ENCODE results near the gene TSPEAR. TPM values are rescaled to one million over a fixed set of nuclear protein-coding genes. Genes with fewer than 3 reads are reported as not detected.

Gene TSPEAR
- total and polyA plus RNA-seq, 9 of the 15 experiments (the other 6 are each of a cell fraction or from before 2014, with no cell fraction given): not detected

DNA sequence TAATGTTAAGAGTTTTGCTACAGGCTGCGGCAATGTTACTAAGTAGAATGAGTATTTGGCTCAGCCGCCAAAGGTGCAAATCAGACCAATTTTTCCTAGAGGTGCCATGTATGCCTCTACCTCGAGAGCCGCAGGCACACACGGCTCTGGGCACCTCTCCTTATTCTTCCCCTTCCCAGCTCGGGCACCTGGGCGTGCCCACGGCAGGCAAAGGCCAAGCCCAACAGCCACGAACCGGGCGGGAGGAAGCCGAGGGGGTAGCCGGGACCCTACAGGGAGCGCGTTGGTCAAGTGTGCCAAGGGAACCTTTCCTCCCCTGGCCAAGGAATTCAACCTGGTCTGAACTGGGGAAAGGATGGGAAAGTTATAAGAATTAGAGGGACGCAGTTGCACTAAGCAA is 225.1 kb downstream of the TSPEAR start (continued):
- TF ChIP-seq, protein P1, sequence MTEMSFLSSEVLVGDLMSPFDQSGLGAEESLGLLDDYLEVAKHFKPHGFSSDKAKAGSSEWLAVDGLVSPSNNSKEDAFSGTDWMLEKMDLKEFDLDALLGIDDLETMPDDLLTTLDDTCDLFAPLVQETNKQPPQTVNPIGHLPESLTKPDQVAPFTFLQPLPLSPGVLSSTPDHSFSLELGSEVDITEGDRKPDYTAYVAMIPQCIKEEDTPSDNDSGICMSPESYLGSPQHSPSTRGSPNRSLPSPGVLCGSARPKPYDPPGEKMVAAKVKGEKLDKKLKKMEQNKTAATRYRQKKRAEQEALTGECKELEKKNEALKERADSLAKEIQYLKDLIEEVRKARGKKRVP (CRISPR knock-in tag; IDR thresholded peaks at IDR 0.05): no peak
- TF ChIP-seq ZC3H8 (IDR thresholded peaks at IDR 0.05) (no peak), SMARCB1 (IDR thresholded peaks at IDR 0.05; ENCODE audit: insufficient read length, low read depth) (no peak), PTBP1 (IDR thresholded peaks at IDR 0.05; ENCODE audit: low read depth, low read length) (no peak), RCOR1 (IDR thresholded peaks at IDR 0.05; ENCODE audit: borderline replicate concordance in 1 of 2, low read depth in 2 of 2, low read length in 2 of 2) (no peak), SREBF2 (CRISPR knock-in tag; IDR thresholded peaks at IDR 0.05) (no peak), FOXK2 (conservative IDR thresholded peaks at IDR 0.05 in 1 of 2, IDR thresholded peaks at IDR 0.05 in 1 of 2; ENCODE audit: low read depth in 2 of 2) (no peak), CBX5 (IDR thresholded peaks at IDR 0.05; ENCODE audit: borderline replicate concordance, low read depth) (no peak), KAT7 (CRISPR knock-in tag; IDR thresholded peaks at IDR 0.05; ENCODE audit: borderline replicate concordance) (no peak)
- TF ChIP-seq, protein P2, sequence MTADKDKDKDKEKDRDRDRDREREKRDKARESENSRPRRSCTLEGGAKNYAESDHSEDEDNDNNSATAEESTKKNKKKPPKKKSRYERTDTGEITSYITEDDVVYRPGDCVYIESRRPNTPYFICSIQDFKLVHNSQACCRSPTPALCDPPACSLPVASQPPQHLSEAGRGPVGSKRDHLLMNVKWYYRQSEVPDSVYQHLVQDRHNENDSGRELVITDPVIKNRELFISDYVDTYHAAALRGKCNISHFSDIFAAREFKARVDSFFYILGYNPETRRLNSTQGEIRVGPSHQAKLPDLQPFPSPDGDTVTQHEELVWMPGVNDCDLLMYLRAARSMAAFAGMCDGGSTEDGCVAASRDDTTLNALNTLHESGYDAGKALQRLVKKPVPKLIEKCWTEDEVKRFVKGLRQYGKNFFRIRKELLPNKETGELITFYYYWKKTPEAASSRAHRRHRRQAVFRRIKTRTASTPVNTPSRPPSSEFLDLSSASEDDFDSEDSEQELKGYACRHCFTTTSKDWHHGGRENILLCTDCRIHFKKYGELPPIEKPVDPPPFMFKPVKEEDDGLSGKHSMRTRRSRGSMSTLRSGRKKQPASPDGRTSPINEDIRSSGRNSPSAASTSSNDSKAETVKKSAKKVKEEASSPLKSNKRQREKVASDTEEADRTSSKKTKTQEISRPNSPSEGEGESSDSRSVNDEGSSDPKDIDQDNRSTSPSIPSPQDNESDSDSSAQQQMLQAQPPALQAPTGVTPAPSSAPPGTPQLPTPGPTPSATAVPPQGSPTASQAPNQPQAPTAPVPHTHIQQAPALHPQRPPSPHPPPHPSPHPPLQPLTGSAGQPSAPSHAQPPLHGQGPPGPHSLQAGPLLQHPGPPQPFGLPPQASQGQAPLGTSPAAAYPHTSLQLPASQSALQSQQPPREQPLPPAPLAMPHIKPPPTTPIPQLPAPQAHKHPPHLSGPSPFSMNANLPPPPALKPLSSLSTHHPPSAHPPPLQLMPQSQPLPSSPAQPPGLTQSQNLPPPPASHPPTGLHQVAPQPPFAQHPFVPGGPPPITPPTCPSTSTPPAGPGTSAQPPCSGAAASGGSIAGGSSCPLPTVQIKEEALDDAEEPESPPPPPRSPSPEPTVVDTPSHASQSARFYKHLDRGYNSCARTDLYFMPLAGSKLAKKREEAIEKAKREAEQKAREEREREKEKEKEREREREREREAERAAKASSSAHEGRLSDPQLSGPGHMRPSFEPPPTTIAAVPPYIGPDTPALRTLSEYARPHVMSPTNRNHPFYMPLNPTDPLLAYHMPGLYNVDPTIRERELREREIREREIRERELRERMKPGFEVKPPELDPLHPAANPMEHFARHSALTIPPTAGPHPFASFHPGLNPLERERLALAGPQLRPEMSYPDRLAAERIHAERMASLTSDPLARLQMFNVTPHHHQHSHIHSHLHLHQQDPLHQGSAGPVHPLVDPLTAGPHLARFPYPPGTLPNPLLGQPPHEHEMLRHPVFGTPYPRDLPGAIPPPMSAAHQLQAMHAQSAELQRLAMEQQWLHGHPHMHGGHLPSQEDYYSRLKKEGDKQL (CRISPR knock-in tag; IDR thresholded peaks at IDR 0.05; ENCODE audit: borderline replicate concordance): no peak
- TF ChIP-seq, protein P3, sequence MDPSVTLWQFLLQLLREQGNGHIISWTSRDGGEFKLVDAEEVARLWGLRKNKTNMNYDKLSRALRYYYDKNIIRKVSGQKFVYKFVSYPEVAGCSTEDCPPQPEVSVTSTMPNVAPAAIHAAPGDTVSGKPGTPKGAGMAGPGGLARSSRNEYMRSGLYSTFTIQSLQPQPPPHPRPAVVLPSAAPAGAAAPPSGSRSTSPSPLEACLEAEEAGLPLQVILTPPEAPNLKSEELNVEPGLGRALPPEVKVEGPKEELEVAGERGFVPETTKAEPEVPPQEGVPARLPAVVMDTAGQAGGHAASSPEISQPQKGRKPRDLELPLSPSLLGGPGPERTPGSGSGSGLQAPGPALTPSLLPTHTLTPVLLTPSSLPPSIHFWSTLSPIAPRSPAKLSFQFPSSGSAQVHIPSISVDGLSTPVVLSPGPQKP (CRISPR knock-in tag; IDR thresholded peaks at IDR 0.05): no peak
